GM12874 (cell line): ENCODE results near the gene EGLN1.
A peak's percentile ranks its signal among the peaks of the same experiment; 100 is the strongest.

Experiments used
- TF ChIP-seq, protein P1 (sequence below): IDR thresholded peaks from 2 replicates; pipeline ENCODE4 v1.5.1; 2011; ENCODE audit warnings: low read depth, mild to moderate bottlenecking, control low read depth, low read length, moderate library complexity; ENCODE audit not compliant: insufficient read depth

The EGLN1 gene

DNA sequence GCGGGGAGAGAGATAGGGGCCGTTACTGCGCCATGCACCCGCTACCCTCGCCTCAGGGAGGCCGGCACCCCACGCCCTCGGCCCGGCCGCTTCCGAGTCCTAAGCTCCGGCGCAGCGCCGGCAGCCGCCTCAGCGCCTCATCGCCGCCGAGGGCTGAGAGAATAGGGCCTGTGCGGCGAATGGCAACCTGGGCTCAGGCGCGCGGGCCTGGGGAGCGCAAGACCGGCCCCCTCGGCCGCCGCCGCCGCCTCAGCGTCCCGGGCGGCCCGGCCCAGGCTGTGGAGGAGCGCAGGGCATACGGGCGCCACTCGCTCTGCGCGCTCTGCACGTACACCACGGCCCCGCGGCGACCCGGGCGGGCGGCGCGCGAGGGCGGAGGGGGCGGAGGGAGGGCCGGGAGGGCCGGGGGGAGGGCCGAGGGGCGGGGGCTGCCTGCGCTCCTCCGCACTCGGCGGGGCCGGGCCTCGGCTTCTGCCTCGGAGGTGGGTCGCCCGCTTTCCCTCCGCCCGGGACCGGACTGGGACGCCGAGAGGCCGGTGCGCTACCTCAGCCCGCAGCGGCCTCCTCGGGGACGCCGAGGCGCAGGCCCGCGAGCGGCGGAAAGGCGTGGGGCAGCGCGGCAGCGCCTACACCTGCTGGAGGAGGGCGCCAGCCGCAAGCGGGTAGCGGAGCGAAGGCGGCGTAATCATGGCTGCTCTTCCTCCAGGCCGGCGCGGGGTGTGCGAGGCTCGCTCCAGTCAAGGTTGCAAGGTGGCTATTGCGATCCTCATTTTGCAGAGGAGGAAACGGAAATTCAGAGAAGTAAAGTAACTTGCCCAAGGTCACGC is at the start of gene EGLN1:
EGLN1 (minus strand) TSS at position 317 of the 827 bp plus-strand sequence. CDS start 399 bp downstream, outside the sequence.
- TF ChIP-seq, protein P1, sequence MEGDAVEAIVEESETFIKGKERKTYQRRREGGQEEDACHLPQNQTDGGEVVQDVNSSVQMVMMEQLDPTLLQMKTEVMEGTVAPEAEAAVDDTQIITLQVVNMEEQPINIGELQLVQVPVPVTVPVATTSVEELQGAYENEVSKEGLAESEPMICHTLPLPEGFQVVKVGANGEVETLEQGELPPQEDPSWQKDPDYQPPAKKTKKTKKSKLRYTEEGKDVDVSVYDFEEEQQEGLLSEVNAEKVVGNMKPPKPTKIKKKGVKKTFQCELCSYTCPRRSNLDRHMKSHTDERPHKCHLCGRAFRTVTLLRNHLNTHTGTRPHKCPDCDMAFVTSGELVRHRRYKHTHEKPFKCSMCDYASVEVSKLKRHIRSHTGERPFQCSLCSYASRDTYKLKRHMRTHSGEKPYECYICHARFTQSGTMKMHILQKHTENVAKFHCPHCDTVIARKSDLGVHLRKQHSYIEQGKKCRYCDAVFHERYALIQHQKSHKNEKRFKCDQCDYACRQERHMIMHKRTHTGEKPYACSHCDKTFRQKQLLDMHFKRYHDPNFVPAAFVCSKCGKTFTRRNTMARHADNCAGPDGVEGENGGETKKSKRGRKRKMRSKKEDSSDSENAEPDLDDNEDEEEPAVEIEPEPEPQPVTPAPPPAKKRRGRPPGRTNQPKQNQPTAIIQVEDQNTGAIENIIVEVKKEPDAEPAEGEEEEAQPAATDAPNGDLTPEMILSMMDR: peak; percentile 68

DNA sequence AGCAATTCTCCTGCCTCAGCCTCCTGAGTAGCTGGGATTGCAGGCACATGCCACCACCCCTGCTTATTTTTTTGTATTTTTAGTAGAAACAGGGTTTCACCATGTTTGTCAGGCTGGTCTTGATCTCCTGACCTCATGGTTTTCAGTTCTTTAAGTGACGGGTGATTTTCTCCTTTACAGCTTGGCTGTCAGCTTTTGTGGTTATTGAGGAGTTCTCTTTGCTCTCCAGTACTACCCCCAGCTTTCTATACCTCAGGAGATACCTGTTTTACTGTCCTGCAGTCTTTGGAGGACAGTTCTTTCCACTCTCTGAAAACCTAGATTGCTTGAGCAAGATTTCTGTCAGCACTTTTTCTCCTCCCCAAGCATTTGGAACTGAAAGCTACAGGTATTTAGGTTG is 45.9 kb upstream of the EGLN1 start:
- TF ChIP-seq, protein P1: no peak

DNA sequence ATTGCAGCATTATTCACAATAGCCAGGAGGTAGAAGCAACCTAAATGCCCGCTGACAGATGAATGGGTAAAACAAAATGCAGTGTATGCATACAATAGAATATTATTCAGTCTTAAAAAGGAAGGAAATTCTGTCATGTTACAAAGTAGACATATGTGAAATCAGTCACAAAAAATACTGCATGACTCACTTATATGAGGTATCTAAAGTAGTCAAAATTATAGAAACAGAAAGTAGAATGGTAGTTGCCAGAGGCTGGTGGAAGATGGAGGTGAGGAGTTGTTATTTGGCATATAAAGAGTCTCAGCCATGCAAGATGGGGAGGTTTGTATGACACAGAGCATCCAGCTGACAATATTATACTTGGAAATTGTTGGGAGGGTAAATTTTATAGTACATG is 43.0 kb upstream of the EGLN1 start:
- TF ChIP-seq, protein P1: no peak

DNA sequence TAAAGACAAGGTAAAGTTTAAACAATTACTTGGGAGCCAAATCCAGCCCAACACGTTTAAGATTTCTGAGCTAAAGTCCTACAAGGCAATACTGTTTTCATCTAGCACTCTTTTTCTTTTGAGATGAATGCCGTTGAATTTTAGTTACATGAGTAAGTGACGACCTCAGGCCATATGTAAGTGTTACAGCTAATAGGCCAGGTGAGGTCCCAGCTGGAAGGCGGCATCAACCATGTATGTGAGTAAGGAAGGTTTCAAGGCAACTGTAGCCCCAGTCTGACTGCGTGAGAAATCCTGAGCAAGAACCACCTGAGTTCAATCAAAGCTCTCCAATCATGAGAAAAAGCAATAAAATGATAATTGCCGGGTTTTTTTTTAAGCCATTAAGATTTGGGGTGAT is 41.5 kb upstream of the EGLN1 start:
- TF ChIP-seq, protein P1: no peak

DNA sequence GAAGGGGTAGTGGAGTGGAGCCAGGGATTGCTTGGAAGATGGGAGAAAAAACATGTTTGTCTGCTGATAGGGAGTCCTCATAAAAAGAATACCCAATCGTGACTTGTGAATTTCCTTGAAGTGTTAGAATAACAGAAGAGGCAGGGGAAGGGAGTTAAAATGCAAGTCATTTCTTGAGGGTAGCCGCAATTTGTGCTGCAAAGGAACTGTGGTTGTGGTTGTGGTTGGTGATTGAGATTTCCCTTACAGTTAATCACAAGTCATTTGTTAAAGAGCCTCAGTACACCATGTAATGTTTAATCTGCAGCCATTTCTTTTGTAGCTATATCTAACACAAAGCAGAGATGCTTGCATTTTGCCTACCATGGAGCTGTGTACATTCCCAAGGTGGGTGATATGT is 38.5 kb upstream of the EGLN1 start:
- TF ChIP-seq, protein P1: no peak

DNA sequence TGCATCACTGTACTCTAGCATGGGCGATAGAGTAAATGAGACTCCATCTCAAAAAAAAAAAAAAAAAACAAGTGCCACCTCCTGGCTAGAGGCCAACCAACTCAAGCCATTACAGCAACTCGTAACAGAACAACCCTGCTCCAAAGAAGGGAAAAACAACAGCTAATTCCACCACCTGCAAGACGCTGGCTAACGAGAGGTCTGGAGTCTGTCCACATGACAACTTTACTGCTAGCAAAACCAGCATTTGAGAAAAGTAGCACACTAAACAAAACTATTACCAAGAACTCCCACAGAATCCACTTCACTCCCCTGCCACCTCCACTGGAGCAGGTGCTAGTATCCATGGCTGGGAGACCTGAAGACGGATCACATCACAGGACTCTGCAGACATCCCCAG is 24.1 kb upstream of the EGLN1 start:
- TF ChIP-seq, protein P1: no peak

DNA sequence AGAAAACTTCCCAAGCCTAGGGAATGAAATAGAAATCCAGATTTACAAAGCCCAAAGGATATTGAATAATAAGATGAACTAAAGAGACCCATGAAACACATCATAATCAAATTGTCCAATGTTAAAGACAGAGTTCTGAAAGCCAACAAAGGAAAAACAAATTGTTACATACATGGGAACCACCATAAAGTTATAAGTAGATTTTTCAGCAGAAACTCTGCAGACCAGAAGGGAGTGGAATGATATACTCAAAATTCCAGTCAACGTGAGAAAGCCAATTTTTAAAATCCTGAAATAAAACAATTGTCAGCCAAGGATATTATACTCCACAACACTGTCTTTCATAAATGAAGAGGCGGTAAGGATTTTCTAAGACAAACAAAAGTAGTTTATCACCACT is 22.0 kb upstream of the EGLN1 start:
- TF ChIP-seq, protein P1: no peak
